WTC11 (cell line): Measurements from ENCODE around the gene ZNF514. TPM values are rescaled to one million over a fixed set of nuclear protein-coding genes. Genes with fewer than 3 reads are reported as not detected.
"Not testable (repeated sequence)": the region's sequence is repeated elsewhere in the genome, so short reads cannot be mapped to it uniquely, and the experiment has no call there.

Experiments
- ATAC-seq: fragments of 200-7000 bp; cut with Tn5 transposase; 2 replicates; pipeline ENCODE4 v1.10.0; 2021; ENCODE audit warnings: mild to moderate bottlenecking, moderate library complexity
- CTCF ChIA-PET: fragments of 300-600 bp; sonication (Branson Sonifier 250); formaldehyde crosslinking; loops from one replicate; lab custom pipeline; 2021; ENCODE audit warnings: antibody characterized with exemption; lab: Charles Lee
- POLR2A ChIA-PET: fragments of 350-600 bp; sonication (Branson Sonifier 250); formaldehyde crosslinking; loops from one replicate; lab custom pipeline; 2021; ENCODE audit warnings: antibody characterized with exemption; lab: Charles Lee
- DNase-seq: peaks from one replicate; pipeline ENCODE4 v3.0.0; 2021; ENCODE audit warnings: low spot score
- H3K27ac Mint-ChIP-seq: 2 replicates; pipeline ENCODE4 v1.8.0; 2021; ENCODE audit warnings: mixed read lengths
- H3K27me3 Mint-ChIP-seq: 2 replicates; pipeline ENCODE4 v1.8.0; 2021; ENCODE audit warnings: low read depth, mild to moderate bottlenecking, moderate library complexity, mixed read lengths
- H3K36me3 Mint-ChIP-seq: 2 replicates; pipeline ENCODE4 v1.8.0; 2021; ENCODE audit warnings: mixed read lengths
- H3K4me1 Mint-ChIP-seq: 2 replicates; pipeline ENCODE4 v1.8.0; 2022; ENCODE audit warnings: mixed read lengths
- H3K4me3 Mint-ChIP-seq: 2 replicates; pipeline ENCODE4 v1.8.0; 2021; ENCODE audit warnings: mild to moderate bottlenecking, moderate library complexity, mixed read lengths
- H3K9me3 Mint-ChIP-seq: 2 replicates; pipeline ENCODE4 v1.8.0; 2021; ENCODE audit warnings: mixed read lengths
- EMX1 ChIP-seq: fragments of 250-450 bp; sonication (Bioruptor Pico); IDR thresholded peaks from 2 replicates; pipeline ENCODE4 v1.8.0; 2021; ENCODE audit warnings: mild to moderate bottlenecking
- MYBL2 ChIP-seq: sonication (generic); formaldehyde crosslinking; IDR thresholded peaks from 2 replicates; pipeline ENCODE4 v1.8.1; 2023; ENCODE audit warnings: mild to moderate bottlenecking, moderate library complexity, missing genetic modification reagents
- ZNF396 ChIP-seq: fragments of 250-450 bp; sonication (Bioruptor Pico); IDR thresholded peaks from 2 replicates; pipeline ENCODE4 v1.8.0; 2021; ENCODE audit warnings: mild to moderate bottlenecking, moderate library complexity, borderline replicate concordance
- total RNA-seq: library from RNA; stranded (reverse); gene quantifications from 3 replicates; pipeline ENCODE4 v1.2.3, GENCODE V29; 2021
- TF ChIP-seq, protein P1 (sequence below): fragments of 200-600 bp; IDR thresholded peaks from 2 replicates; pipeline ENCODE4 v1.8.0; 2022; ENCODE audit warnings: antibody characterized with exemption
- TF ChIP-seq, protein P2 (sequence below): fragments of 250-450 bp; sonication (Bioruptor Pico); IDR thresholded peaks from 2 replicates; pipeline ENCODE4 v1.9.0; 2021; ENCODE audit warnings: moderate library complexity, mild to moderate bottlenecking, inconsistent platforms, borderline replicate concordance
- TF ChIP-seq, protein P3 (sequence below): sonication (generic); formaldehyde crosslinking; IDR thresholded peaks from 2 replicates; pipeline ENCODE4 v1.8.0; 2022; ENCODE audit warnings: missing genetic modification reagents
- TF ChIP-seq, protein P4 (sequence below): fragments of 250-450 bp; sonication (Bioruptor Pico); IDR thresholded peaks from 2 replicates; pipeline ENCODE4 v1.8.0; 2021; ENCODE audit warnings: mild to moderate bottlenecking
- TF ChIP-seq, protein P5 (sequence below): sonication (generic); formaldehyde crosslinking; IDR thresholded peaks from 2 replicates; pipeline ENCODE4 v1.8.0; 2022; ENCODE audit warnings: mild to moderate bottlenecking, missing genetic modification reagents
- TF ChIP-seq, protein P6 (sequence below): sonication (generic); formaldehyde crosslinking; IDR thresholded peaks from 2 replicates; pipeline ENCODE4 v1.8.0; 2022; ENCODE audit warnings: mild to moderate bottlenecking, missing genetic modification reagents

ZNF514 gene
- total RNA-seq, 1 experiment from 2014 or later: 19.3 TPM

DNA sequence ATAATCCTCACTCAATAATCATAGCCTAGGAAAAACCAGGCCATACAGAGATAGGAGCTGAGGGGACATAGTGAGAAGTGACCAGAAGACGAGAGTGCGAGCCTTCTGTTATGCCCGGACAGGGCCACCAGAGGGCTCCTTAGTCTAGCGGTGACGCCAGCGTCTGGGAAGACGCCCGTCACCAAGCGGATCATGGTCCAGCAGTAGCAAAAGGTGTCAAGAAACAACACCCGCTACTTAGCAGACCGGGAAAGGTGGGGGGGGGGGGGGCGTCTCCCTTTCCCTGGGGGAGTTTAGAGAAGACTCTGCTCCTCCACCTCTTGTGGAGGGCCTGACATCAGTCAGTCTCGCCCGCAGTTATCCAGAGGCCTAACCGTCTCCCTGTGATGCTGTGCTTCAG is 33.3 kb upstream of the ZNF514 start:
- ATAC-seq, H3K4me1 Mint-ChIP-seq, H3K27ac Mint-ChIP-seq, H3K36me3 Mint-ChIP-seq, H3K4me3 Mint-ChIP-seq, POLR2A ChIA-PET, H3K9me3 Mint-ChIP-seq, CTCF ChIA-PET: not testable (repeated sequence)
- DNase-seq: peak; percentile 77
- H3K27me3 Mint-ChIP-seq: peaks cover 37% of the 10 kb centered on the region
- TF ChIP-seq, protein P1, sequence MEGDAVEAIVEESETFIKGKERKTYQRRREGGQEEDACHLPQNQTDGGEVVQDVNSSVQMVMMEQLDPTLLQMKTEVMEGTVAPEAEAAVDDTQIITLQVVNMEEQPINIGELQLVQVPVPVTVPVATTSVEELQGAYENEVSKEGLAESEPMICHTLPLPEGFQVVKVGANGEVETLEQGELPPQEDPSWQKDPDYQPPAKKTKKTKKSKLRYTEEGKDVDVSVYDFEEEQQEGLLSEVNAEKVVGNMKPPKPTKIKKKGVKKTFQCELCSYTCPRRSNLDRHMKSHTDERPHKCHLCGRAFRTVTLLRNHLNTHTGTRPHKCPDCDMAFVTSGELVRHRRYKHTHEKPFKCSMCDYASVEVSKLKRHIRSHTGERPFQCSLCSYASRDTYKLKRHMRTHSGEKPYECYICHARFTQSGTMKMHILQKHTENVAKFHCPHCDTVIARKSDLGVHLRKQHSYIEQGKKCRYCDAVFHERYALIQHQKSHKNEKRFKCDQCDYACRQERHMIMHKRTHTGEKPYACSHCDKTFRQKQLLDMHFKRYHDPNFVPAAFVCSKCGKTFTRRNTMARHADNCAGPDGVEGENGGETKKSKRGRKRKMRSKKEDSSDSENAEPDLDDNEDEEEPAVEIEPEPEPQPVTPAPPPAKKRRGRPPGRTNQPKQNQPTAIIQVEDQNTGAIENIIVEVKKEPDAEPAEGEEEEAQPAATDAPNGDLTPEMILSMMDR: peak; percentile 48; the same call in 1 of the 2 replicates

DNA sequence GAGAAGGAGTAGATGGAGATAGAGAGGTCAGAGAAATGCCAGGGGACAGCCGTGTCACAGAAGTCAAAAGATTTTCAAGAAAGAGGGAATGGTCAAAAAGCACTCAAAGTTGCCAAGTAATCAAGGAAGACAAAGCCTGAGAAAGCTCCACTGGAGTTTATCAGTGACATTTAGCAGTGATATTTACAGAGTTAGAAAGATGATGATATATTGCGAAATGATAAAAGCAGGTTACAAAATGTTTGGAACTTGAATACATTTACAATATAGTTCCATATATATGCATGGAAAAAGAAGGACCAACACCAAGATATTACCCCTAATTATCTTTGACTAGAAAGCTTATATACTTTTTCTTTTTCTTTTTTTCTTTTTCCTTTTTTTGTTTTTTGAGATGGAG is 26.3 kb upstream of the ZNF514 start:
- H3K9me3 Mint-ChIP-seq: no peaks in the 10 kb centered on the region; the same call in 1 of the 2 replicates
- H3K4me1 Mint-ChIP-seq: no peaks in the 10 kb centered on the region
- no peak overlapping the region for H3K4me3 Mint-ChIP-seq
- no peak for DNase-seq
- ChIA-PET CTCF (interaction anchor here (0.6 kb wide), 1 partner anchor 91 kb away, joined by 3 read pairs; no protein-coding TSS in a partner anchor), POLR2A (no interaction called here)
- no peak overlapping the region for H3K27ac Mint-ChIP-seq
- peaks cover 12% of the 10 kb centered on the region for H3K36me3 Mint-ChIP-seq
- ATAC-seq: no peak
- H3K27me3 Mint-ChIP-seq: peaks cover 12% of the 10 kb centered on the region
- TF ChIP-seq, protein P2, sequence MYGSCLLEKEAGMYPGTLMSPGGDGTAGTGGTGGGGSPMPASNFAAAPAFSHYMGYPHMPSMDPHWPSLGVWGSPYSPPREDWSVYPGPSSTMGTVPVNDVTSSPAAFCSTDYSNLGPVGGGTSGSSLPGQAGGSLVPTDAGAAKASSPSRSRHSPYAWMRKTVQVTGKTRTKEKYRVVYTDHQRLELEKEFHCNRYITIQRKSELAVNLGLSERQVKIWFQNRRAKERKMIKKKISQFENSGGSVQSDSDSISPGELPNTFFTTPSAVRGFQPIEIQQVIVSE: no peak
- TF ChIP-seq, protein P3, sequence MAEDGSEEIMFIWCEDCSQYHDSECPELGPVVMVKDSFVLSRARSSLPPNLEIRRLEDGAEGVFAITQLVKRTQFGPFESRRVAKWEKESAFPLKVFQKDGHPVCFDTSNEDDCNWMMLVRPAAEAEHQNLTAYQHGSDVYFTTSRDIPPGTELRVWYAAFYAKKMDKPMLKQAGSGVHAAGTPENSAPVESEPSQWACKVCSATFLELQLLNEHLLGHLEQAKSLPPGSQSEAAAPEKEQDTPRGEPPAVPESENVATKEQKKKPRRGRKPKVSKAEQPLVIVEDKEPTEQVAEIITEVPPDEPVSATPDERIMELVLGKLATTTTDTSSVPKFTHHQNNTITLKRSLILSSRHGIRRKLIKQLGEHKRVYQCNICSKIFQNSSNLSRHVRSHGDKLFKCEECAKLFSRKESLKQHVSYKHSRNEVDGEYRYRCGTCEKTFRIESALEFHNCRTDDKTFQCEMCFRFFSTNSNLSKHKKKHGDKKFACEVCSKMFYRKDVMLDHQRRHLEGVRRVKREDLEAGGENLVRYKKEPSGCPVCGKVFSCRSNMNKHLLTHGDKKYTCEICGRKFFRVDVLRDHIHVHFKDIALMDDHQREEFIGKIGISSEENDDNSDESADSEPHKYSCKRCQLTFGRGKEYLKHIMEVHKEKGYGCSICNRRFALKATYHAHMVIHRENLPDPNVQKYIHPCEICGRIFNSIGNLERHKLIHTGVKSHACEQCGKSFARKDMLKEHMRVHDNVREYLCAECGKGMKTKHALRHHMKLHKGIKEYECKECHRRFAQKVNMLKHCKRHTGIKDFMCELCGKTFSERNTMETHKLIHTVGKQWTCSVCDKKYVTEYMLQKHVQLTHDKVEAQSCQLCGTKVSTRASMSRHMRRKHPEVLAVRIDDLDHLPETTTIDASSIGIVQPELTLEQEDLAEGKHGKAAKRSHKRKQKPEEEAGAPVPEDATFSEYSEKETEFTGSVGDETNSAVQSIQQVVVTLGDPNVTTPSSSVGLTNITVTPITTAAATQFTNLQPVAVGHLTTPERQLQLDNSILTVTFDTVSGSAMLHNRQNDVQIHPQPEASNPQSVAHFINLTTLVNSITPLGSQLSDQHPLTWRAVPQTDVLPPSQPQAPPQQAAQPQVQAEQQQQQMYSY (CRISPR knock-in tag): no peak
- TF ChIP-seq, protein P4, sequence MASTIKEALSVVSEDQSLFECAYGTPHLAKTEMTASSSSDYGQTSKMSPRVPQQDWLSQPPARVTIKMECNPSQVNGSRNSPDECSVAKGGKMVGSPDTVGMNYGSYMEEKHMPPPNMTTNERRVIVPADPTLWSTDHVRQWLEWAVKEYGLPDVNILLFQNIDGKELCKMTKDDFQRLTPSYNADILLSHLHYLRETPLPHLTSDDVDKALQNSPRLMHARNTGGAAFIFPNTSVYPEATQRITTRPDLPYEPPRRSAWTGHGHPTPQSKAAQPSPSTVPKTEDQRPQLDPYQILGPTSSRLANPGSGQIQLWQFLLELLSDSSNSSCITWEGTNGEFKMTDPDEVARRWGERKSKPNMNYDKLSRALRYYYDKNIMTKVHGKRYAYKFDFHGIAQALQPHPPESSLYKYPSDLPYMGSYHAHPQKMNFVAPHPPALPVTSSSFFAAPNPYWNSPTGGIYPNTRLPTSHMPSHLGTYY (CRISPR knock-in tag): no peak
- TF ChIP-seq ZNF396 (no peak), MYBL2 (no peak), EMX1 (CRISPR knock-in tag) (no peak)
- TF ChIP-seq, all 79 proteins: peak for 0

DNA sequence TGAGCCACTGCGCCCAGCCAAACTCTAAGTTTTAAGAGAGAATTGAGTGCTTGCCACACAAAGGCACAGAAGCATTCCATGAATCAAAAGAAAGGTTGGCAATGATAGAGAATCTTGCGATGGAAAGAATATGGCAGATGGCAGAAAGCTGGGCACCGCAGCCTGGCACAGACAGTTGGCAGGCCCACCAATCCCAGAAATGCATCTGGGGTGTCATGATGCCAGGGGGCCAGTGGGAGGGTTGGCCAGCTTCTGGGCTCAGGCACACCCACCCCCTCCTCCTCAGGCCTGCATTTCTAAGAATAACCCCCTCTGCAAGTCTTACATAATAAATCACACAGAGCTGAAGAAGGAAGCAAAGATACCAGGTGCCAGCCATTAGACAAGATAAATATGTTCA is 25.5 kb upstream of the ZNF514 start:
- no peak for DNase-seq
- no peak overlapping the region for H3K27ac Mint-ChIP-seq
- no peaks in the 10 kb centered on the region for H3K4me1 Mint-ChIP-seq
- no peak for ATAC-seq
- no peaks in the 10 kb centered on the region; the same call in 1 of the 2 replicates for H3K9me3 Mint-ChIP-seq
- CTCF ChIA-PET: interaction anchor here (0.6 kb wide), 1 partner anchor 92 kb away, joined by 3 read pairs; no protein-coding TSS in a partner anchor
- POLR2A ChIA-PET: interaction anchor here (0.6 kb wide), 1 partner anchor 22 kb away, joined by 4 read pairs; no protein-coding TSS in a partner anchor
- peaks cover 18% of the 10 kb centered on the region for H3K36me3 Mint-ChIP-seq
- no peak overlapping the region for H3K4me3 Mint-ChIP-seq
- TF ChIP-seq, protein P5, sequence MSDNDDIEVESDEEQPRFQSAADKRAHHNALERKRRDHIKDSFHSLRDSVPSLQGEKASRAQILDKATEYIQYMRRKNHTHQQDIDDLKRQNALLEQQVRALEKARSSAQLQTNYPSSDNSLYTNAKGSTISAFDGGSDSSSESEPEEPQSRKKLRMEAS (CRISPR knock-in tag): no peak
- TF ChIP-seq, protein P6, sequence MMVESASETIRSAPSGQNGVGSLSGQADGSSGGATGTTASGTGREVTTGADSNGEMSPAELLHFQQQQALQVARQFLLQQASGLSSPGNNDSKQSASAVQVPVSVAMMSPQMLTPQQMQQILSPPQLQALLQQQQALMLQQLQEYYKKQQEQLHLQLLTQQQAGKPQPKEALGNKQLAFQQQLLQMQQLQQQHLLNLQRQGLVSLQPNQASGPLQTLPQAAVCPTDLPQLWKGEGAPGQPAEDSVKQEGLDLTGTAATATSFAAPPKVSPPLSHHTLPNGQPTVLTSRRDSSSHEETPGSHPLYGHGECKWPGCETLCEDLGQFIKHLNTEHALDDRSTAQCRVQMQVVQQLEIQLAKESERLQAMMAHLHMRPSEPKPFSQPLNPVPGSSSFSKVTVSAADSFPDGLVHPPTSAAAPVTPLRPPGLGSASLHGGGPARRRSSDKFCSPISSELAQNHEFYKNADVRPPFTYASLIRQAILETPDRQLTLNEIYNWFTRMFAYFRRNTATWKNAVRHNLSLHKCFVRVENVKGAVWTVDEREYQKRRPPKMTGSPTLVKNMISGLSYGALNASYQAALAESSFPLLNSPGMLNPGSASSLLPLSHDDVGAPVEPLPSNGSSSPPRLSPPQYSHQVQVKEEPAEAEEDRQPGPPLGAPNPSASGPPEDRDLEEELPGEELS: no peak
- peaks cover 9% of the 10 kb centered on the region; the same call in 1 of the 2 replicates for H3K27me3 Mint-ChIP-seq
